ENCODE measurements around the gene POLDIP2. TPM values are rescaled to one million over a fixed set of nuclear protein-coding genes. Genes with fewer than 3 reads are reported as not detected.

Gene POLDIP2
- total and polyA plus RNA-seq, 2 of the 13 experiments (the other 11 are each of a cell fraction or from before 2014, with no cell fraction given): 85.9 to 114 TPM

DNA sequence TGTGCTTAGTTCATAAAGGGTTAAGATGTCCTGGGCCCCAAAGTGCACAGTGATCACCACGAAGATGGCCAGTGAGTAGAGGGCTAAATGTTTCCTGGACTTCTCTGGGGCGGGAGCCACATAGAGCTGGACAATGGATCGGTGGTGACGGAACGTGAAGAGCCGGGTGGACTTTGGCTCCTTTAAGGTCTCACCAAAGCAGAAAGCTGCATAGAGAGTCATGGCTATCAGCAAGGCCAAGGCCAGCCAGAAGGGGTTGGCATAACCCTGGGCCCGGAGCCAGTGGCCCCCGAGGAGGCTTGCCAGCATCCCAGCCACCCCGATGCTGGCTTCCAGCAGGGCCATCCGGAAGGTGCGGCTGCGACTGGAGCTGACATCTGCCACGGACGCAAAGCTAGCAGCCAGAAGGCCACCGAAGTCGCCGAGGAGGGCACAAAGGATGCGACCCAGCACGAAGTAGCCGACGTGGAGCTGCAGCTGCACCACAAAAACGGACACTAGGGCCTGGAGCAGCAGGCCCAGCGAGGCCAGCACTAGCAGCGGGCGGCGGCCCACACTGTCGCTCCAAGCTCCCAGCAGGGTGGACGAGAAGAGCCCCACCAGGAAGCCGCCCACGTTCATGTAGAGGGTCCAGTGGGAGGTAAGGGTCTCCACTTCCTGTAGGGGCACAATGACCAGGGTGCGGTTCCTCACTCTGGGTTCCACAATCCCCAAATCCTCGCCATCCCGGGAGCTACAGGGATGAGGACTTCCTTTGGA lies 47.7 kb upstream of the POLDIP2 start (continued):
- TF ChIP-seq, protein P1, sequence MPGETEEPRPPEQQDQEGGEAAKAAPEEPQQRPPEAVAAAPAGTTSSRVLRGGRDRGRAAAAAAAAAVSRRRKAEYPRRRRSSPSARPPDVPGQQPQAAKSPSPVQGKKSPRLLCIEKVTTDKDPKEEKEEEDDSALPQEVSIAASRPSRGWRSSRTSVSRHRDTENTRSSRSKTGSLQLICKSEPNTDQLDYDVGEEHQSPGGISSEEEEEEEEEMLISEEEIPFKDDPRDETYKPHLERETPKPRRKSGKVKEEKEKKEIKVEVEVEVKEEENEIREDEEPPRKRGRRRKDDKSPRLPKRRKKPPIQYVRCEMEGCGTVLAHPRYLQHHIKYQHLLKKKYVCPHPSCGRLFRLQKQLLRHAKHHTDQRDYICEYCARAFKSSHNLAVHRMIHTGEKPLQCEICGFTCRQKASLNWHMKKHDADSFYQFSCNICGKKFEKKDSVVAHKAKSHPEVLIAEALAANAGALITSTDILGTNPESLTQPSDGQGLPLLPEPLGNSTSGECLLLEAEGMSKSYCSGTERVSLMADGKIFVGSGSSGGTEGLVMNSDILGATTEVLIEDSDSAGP (CRISPR knock-in tag; IDR thresholded peaks at IDR 0.05; ENCODE audit: borderline replicate concordance): peak; percentile 79
- no peak for TF ChIP-seq ATF7-NPFF (CRISPR knock-in tag; IDR thresholded peaks at IDR 0.05; ENCODE audit: low read depth)
- peak; percentile 84; the same call in 1 of the 2 replicates for TF ChIP-seq ZNF205 (CRISPR knock-in tag; IDR thresholded peaks at IDR 0.05)
- peak; percentile 61 for TF ChIP-seq ZNF501 (CRISPR knock-in tag; IDR thresholded peaks at IDR 0.05)
- 0 out of 2 replicates have a peak, but pooled peaks have one; percentile 20 for TF ChIP-seq PPARG (CRISPR knock-in tag; conservative IDR thresholded peaks at IDR 0.05)
- TF ChIP-seq, protein P2, sequence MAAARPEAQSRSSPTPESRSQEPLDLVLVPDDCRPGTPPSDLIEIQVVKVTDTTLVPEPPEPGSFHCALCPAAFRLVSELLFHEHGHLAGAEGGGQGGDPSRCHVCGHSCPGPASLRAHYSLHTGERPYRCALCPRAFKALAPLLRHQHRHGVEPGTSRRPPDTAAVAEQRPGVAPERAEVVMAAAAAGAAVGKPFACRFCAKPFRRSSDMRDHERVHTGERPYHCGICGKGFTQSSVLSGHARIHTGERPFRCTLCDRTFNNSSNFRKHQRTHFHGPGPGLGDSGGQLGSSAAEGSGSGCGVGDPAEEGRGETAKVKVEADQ (CRISPR knock-in tag; IDR thresholded peaks at IDR 0.05; ENCODE audit: borderline replicate concordance): no peak
- no peak for TF ChIP-seq ZIK1 (CRISPR knock-in tag; IDR thresholded peaks at IDR 0.05; ENCODE audit: borderline replicate concordance, low read depth)
- TF ChIP-seq NR2F6 (IDR thresholded peaks at IDR 0.05): peak; percentile 75
- peak; percentile 77 for TF ChIP-seq NR2F6 (CRISPR knock-in tag; IDR thresholded peaks at IDR 0.05)
- TF ChIP-seq ZNF652 (CRISPR knock-in tag; IDR thresholded peaks at IDR 0.05; ENCODE audit: borderline replicate concordance, low read depth): peak; percentile 88; the same call in 1 of the 2 replicates
- no peak for TF ChIP-seq SIX1 (CRISPR knock-in tag; IDR thresholded peaks at IDR 0.05; ENCODE audit: borderline replicate concordance)
- peak; percentile 68; the same call in 1 of the 2 replicates for TF ChIP-seq MED13 (CRISPR knock-in tag; IDR thresholded peaks at IDR 0.05)
- TF ChIP-seq POLR2AphosphoS2 (IDR thresholded peaks at IDR 0.05; ENCODE audit: low read depth, low read length): no peak
- TF ChIP-seq TARDBP (CRISPR knock-in tag; IDR thresholded peaks at IDR 0.05): 0 out of 2 replicates have a peak, but pooled peaks have one; percentile 50
- no peak for TF ChIP-seq CENPX (CRISPR knock-in tag; IDR thresholded peaks at IDR 0.05)
- no peak for TF ChIP-seq SMAD9 (CRISPR knock-in tag; IDR thresholded peaks at IDR 0.05)
- TF ChIP-seq ARNTL (CRISPR knock-in tag; IDR thresholded peaks at IDR 0.05): 0 out of 2 replicates have a peak, but pooled peaks have one; percentile 37
- TF ChIP-seq ZNF350 (CRISPR knock-in tag; IDR thresholded peaks at IDR 0.05; ENCODE audit: borderline replicate concordance, low read depth): peak; percentile 57; the same call in 1 of the 2 replicates
- TF ChIP-seq, protein P3, sequence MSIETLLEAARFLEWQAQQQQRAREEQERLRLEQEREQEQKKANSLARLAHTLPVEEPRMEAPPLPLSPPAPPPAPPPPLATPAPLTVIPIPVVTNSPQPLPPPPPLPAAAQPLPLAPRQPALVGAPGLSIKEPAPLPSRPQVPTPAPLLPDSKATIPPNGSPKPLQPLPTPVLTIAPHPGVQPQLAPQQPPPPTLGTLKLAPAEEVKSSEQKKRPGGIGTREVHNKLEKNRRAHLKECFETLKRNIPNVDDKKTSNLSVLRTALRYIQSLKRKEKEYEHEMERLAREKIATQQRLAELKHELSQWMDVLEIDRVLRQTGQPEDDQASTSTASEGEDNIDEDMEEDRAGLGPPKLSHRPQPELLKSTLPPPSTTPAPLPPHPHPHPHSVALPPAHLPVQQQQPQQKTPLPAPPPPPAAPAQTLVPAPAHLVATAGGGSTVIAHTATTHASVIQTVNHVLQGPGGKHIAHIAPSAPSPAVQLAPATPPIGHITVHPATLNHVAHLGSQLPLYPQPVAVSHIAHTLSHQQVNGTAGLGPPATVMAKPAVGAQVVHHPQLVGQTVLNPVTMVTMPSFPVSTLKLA (IDR thresholded peaks at IDR 0.05): no peak
- no peak for TF ChIP-seq ZMAT3 (CRISPR knock-in tag; conservative IDR thresholded peaks at IDR 0.05)
- TF ChIP-seq ISL2 (CRISPR knock-in tag; IDR thresholded peaks at IDR 0.05): peak; percentile 71
- no peak; the same call in 1 of the 2 replicates for TF ChIP-seq ZNF605 (CRISPR knock-in tag; IDR thresholded peaks at IDR 0.05)
- peak; percentile 65; the same call in 1 of the 2 replicates for TF ChIP-seq ZNF225 (CRISPR knock-in tag; IDR thresholded peaks at IDR 0.05)
- no peak for TF ChIP-seq ZNF557 (CRISPR knock-in tag; IDR thresholded peaks at IDR 0.05)
- TF ChIP-seq SIN3A (IDR thresholded peaks at IDR 0.05; ENCODE audit: borderline replicate concordance, low read depth, low read length): 0 out of 2 replicates have a peak, but pooled peaks have one; percentile 50
- TF ChIP-seq, protein P4, sequence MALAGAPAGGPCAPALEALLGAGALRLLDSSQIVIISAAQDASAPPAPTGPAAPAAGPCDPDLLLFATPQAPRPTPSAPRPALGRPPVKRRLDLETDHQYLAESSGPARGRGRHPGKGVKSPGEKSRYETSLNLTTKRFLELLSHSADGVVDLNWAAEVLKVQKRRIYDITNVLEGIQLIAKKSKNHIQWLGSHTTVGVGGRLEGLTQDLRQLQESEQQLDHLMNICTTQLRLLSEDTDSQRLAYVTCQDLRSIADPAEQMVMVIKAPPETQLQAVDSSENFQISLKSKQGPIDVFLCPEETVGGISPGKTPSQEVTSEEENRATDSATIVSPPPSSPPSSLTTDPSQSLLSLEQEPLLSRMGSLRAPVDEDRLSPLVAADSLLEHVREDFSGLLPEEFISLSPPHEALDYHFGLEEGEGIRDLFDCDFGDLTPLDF (CRISPR knock-in tag; IDR thresholded peaks at IDR 0.05): peak; percentile 36; the same call in 1 of the 2 replicates
- no peak for TF ChIP-seq CHCHD3 (CRISPR knock-in tag; IDR thresholded peaks at IDR 0.05)
